Body of pancreas (tissue), 4 donors: ENCODE data around the gene MED26.

Experiments used
- POLR2A ChIP-seq, 3 donors: fragments of 450-650 bp; IDR thresholded peaks; one replicate each; pipeline ENCODE4 v1.6.1; 2016; ENCODE audit warnings: antibody characterized with exemption in 3 of 3, mild to moderate bottlenecking in 2 of 3
- TF ChIP-seq, protein P1 (sequence below), 7 experiments: fragments of 450-650 bp in 4 of 7; fragments of 200-600 bp in 3 of 7; sonication (generic) in 3 of 7; IDR thresholded peaks; one replicate each; pipeline ENCODE4 v1.5.1; 2016 to 2019; ENCODE audit warnings: antibody characterized with exemption in 7 of 7

DNA sequence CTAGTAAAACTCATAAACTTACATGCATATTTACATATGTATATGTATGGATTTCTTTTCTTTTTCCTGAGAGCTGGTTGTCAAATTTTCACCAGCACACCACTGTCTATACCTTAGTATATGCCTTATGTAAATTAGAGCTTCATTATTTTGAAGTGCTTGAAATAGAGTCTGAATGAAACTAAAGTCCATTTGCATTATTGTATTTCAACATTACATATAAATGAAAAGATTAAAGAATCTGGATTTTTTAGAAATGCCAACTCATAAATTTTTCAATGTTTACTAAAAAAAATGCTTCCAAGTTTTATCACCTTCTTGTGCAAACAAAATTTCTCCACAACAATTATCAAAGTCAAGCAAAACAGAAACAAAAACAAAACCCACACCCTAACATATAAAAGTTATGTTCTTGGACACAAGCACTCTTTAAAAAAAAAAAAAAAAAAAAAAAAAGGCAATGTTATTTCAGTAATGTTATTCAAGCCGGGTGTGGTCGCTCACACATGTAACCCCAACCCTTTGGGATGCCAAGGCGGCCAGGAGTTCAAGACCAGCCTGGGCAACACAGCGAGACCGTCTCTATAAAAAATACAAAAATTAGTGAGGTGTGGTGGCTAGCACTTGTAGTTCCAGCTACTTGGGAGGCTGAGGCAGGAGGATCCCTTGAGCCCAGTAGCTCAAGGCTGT, 18.3 kb downstream of the MED26 start:
- TF ChIP-seq, protein P1, sequence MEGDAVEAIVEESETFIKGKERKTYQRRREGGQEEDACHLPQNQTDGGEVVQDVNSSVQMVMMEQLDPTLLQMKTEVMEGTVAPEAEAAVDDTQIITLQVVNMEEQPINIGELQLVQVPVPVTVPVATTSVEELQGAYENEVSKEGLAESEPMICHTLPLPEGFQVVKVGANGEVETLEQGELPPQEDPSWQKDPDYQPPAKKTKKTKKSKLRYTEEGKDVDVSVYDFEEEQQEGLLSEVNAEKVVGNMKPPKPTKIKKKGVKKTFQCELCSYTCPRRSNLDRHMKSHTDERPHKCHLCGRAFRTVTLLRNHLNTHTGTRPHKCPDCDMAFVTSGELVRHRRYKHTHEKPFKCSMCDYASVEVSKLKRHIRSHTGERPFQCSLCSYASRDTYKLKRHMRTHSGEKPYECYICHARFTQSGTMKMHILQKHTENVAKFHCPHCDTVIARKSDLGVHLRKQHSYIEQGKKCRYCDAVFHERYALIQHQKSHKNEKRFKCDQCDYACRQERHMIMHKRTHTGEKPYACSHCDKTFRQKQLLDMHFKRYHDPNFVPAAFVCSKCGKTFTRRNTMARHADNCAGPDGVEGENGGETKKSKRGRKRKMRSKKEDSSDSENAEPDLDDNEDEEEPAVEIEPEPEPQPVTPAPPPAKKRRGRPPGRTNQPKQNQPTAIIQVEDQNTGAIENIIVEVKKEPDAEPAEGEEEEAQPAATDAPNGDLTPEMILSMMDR (IDR thresholded peaks at IDR 0.05): no peak
- TF ChIP-seq POLR2A (IDR thresholded peaks at IDR 0.05): no peak
